HG02943 (cell line): ENCODE results near the gene VAMP5.
"Not testable (repeated sequence)": the region's sequence is repeated elsewhere in the genome, so short reads cannot be mapped to it uniquely, and the experiment has no call there.

Source experiments
- ATAC-seq: cut with Tn5 transposase; IDR thresholded peaks from one replicate; pipeline ENCODE4 v1.9.1; 2021; ENCODE audit warnings: mild to moderate bottlenecking, low read depth, moderate library complexity; ENCODE audit not compliant: unreplicated experiment

The VAMP5 gene

DNA sequence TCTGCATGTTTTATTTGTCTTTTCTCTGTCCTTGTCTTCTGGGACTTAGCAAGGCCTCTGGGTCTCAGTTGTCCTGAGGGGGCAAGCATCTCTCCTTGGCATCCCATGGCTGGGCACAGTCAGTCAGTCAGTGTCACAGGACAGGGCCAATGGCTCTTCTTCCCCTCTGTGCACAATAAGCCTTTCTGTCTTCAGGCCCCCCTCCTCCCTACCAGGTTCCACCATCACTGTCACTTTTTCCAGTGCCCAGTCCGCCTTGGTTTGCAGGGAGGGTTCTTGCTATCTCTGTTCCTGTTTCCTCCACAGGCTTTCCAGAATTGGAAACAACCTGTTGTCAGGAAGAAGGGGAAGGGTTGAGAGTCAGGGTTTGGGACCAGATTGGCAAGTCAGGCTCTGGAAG is 1.7 kb upstream of the VAMP5 start:
- ATAC-seq = no peak

DNA sequence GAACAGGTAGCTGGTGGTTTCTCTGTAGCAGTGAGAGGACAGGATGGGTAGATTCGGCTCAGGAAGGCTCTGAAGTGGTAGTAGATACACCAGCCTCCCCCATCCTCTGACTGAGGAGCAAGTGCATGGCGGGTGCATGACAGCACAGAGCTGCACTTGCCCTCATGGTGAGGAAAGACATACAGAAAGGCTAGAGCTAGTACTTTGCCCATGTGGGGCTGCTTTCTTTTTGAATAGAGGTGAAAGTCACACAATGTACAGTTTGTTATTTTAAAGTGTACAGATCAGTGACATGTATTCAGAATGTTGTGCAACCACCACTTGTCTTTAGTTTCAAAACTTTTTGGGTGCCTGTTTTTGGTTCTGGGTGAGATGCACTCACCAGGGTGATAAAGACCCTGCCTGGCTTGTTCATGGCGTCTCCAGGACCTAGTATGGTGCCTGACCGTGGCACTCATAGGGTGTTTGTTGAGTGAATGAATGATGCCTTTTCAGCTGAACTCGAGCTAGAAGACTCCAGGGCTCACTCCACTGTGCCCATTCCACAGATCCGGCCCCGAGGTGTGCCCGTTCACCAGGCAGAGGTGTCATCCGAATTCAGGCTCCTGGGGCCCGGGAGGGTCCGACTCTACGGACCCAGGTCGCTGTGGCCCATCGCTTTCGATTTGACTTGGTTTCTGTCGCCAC is 421 bp upstream of the VAMP5 start:
- ATAC-seq = no peak

DNA sequence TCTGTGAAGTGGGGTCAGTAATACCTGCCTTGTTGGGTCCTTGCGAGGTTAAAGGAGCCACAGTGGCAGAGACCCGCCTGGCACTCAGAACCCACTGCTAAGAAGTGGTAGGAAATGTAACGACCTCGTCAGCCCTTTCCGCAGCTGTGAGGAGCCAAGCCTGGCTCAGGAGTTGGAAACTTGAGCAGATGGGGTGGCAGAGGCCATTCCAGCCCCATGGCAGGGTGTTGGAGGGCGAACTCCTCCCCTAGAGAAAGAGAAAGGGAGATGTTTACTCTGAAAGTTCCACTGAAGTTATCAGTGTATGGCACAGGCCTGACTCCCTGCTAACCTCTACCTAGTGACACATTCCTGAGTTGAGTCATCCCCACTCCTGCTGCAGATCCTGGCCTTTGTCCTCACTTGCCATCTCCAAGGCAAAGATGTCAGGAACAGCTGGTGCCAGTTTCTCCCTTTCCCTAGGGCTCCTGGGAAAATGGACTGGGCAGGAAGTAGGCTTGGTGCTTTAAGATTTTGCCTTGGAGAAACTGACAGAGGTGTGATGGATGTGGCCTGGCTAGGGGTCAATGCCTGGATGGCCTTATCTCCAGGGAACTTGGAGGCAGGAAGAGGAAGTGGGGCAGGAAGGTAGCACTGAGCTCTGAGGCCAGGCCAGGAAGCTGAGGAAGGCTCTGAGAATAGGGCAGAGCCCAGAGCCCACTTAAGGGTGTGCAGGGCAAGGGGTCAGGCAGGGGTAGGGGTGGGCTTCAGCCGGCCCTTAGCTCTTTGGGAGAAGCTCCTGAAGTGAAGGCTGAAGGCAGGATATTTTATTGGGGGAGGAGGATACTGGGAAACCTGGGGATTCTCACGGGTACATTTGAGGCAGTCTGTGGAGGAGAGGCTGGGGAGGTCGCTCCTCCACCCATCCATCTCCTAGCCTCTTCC is 888 bp downstream of the VAMP5 start:
- ATAC-seq = no peak

DNA sequence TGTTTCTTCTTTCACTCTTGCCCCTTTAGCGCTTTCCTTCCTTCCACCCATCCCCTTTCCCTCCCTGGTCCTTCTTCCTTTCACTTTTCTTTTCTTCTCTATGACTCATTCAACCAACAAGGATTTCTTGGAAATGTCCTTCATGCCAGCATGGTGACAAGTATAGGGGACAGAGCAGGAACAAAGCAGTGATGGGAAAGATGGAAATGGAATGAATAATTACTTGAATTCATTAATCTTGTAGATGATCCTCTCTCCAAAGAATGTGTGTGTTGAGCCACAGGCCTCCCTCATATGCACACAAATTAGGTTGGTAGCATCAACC is 1.5 kb downstream of the VAMP5 start:
- ATAC-seq = no peak

DNA sequence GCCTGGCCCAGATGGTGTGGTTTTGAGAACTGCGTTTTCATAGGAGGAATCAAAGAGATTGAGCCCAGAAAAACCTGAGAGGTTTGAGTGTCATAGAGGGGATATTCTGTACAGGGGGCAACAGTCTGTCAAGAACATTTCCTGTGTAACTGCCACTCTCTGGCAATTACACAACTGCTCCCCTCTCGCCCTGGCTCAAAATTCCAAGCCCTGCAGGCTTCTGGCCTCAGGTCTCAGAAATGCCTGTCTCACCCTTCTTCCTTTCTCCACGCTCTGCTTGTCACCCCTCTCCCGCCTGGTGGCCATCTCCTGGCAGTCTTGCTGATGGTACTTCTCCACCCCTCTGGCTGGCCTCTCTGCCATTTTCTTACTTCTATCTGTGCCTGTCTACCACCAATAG is 4.0 kb downstream of the VAMP5 start:
- ATAC-seq = no peak

DNA sequence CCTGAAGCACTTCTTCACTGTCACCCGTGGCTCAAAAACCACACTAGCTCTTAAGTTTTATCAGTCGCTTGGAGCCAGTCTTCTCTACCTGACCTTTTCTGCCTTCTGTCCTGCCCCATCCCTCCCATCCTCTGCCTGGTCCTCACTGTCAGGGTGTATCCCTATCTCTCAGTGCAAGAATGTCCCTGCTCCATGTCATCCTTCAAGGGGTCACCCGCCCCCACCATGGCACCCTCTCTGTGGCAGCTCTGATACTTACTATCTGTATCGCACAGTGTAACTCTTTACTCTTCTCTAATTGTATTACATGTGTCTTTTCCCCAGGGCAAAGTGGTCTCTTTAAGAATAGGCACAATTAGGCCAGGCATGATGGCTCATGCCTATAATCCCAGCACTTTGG is 4.4 kb downstream of the VAMP5 start:
- no peak for ATAC-seq

DNA sequence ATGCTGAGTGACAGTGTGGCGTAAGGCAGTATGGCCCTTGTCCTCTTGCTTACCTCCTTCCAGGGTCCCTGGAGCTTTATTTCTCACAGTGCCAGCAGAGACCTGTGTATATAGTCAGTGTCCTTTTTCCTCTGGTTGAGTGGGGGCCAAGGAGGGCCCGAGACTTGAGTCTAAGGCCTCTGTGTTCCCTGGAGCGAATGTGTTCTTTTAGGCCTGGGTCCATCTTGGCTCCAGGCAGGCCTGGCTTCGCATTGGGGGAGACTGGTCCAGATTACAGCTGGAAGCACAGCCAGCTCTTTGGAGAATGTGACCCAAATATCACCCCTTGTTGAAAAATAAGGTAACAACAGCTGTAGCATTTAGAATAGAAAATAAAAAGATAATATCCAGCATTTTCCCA is 5.0 kb downstream of the VAMP5 start:
- no peak for ATAC-seq

DNA sequence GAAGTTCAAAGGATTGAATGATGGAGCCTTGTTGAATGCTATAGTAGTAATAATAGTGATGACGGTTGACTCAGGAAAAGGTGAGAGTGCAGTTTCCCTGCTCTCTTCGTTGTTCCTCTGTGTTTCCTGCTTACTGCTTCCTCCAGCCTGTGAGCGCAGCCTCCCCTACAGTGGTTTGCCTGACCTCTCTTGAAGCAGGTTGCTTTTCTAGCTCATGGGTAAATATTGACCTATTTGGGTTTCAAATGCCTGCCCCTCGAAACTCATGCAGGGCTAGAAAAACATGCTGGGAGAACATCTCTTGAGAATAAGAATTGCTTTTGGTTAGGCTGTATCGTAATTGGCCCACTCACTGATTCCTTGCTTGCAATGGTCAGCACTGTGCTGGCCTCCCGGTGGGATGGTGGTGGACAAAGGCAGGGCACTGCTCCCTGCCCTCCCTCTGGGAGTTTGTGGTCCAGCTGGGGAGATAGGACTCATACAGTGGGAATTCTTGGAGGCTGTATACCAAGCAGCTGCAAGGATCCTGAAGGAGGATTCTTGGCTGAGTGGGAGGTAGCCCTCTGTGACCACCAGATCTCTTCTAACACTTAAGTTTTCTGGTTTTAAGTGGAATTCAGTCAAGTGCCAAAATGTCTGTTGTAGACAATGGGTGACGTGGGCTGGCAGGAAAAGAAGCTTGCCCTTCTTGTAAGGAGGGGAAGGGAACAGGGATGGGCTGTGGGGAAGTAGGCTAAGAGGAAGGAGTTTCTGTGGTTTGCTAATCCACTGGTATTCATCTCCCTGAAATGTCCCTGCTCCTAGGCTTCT is 6.0 kb downstream of the VAMP5 start:
- no peak for ATAC-seq

GRCh38 chr2:85590950-85591349 is 6.7 kb downstream of the VAMP5 start:
- ATAC-seq = no peak

DNA sequence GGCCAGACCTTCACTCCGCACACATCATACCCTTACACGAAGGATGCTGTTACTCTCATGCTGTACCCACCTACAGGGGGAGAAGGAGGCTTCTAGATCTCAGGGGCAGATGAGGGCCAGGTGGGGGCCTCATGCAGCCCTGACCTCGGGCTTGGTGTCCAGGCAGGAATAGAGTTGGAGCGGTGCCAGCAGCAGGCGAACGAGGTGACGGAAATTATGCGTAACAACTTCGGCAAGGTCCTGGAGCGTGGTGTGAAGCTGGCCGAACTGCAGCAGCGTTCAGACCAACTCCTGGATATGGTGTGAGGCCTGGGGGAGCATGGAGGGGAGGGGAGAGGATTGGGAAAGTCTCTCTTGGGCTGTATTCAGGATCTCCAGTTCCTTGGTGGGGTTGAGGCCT is 7.3 kb downstream of the VAMP5 start:
- no peak for ATAC-seq

DNA sequence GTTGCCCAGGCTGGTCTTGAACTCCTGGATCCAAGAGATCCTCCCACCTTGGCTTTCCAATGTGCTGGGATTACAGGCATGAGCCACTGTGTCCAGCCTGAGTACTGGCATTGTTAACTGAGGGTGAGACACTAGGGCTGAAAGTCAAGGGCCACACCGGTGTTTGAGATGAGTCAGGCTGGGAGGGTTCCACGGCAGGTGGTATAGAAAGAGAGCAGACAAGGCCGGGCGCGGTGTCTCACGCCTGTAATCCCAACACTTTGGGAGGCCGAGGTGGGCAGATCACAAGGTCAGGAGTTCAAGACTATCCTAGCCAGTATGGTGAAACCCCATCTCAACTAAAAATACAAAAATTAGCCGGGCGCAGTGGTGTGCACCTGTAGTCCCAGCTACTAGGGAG is 8.1 kb downstream of the VAMP5 start:
- not testable (repeated sequence) for ATAC-seq

DNA sequence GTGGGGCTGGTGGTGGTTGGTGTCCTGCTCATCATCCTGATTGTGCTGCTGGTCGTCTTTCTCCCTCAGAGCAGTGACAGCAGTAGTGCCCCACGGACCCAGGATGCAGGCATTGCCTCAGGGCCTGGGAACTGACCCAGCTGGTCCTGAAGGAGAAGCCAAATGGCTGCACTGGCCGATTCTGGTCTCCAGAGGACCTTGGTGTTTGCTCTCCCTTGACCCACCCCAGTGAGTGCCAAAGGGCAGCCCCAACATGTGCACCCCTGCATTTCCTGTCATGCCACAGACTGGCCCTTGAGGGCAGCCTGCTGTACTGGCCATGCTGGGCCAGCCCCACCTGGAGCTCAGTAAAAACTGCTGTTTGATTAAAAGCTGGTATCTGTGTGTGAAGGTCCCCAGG is 8.8 kb downstream of the VAMP5 start:
- no peak for ATAC-seq

DNA sequence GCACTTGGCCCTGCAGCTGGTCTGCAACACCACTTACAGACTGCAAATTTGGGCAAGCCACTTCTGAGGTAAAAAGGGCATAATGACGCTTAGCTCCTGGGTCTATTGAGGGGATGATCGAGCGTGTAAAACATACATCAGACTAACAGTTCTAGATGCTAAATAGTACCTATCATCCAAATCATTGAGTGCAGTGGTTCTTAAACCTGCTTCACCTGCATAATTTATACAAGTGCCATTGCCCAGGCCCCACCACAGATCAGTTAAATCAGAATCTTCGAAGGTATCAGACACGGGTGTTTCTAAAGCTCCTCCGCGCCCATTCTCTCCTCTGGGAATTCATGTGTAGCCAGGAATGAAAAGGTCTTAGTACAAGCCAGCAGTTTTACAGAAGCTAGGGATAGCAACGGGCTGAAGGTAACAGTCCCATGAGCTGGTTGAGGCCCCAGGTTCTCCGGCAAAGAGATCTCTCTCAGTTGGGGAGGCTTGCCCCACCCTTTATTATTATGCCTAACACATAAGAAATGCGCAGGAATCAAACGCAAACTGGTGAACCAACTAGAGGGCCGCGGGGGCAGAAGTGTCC is 10.6 kb downstream of the VAMP5 start:
- no peak for ATAC-seq

DNA sequence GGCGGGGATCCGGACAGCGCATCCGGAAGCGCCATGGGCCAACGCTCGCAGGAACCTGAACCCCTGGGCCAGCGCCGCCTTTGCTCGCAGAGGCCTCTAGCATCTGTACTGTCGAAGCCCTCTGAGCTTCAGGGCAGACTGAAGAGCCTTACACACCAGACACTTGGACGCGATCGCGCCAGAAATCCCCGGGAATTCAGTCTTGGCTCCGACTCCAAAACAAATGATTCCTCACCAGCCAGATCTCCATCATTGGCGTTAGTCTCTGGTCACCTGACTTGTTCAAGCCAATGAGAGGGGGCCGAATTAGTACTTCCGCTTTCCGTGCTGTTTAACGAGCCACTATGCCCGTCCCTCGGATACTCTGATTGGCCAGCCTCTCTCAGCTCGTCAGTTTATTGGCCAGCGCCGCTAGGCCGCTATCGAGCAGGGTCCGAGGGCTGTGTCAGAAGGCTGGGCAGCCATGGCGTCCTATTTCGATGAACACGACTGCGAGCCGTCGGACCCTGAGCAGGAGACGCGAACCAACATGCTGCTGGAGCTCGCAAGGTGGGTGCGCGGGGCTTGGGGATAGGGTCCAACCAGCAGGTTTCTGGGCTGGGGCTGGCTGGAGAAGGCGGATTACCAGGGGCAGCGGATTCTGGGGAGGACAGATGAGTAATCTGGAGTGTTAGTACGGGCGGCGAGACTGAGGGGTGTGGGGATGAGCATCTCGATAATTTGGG is 11.2 kb downstream of the VAMP5 start, which contains the start of gene RNF181:
RNF181 (plus strand) TSS at position 445 of the 725 bp plus-strand sequence; CDS start at position 464, 19 bp downstream.
- peak; percentile 99 for ATAC-seq

DNA sequence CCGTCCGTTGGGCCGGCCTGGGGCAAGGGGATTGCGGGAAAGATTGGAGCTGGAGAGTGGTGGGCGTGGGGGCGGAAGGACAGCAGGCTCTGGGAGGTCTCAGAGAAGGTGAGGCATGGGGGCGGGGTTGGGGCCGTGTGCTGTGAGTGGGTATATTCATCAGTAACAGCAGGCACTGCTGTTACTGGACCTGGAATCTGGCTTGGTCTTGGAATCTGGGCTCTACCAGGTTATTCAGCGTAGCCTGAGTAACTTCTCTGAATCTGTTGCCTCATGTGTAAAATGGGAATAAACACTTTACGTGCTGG is 11.7 kb downstream of the VAMP5 start:
- ATAC-seq = no peak

- ATAC-seq = no peak
Observed at GRCh38 chr2:85596486-85597143, 12.4 kb downstream of the VAMP5 start.

DNA sequence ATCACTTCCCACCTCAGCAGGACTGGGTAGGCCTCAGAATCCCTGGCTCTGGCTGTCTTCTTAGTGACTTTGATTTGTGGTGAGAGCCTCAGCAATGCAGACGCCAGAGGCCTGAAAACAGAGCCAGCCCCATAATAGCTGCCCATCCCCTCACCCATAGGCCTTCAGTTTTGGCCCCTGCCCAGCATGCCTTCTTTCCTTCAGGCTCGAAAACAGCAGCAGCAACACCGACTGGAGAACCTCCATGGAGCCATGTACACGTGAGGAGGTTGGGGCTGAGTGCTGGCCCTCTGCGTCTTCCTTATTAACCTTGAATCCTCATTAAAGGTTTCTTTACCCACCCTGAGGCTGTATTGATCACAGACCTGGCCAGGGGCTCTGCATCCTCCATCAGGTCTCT is 13.0 kb downstream of the VAMP5 start:
- no peak for ATAC-seq

DNA sequence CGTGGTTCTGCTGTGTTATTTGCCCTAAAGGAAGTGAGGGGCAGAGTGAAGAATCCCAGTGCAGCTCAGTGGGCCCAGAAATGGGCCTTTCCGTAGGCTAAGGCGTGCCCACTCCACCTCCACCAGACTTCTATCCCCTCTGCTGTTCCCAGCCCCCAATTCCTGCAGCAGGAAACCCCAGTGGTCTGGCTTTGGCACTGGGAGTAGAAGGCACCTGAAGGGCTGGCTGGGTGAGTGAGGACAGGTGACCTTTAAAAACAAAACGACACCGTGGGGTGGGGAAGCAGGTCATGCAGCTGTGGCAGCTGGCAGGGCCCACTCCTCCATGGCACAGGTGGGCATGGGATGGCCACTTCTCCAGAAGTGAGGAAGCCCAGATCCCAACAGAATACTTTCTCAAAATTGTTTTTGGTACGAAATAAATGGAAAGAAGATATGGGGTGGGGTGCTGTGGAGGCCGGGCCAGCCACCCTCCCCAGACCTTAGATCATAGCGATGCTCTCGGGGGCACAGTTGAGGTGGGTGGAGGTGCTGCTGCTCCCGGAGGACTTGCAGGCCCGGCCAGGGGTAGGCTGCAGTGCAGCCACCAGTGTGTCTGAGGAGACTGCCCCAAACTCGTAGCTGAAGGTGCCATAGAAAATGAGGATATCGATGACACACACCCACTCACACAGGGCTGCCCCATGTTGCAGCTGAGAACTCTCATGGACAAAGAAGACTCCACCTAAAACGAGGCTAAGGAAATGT is 14.5 kb downstream of the VAMP5 start:
- no peak for ATAC-seq
